ENCODE measurements around the gene OR1J2. TPM values are rescaled to one million over a fixed set of nuclear protein-coding genes. Genes with fewer than 3 reads are reported as not detected.

OR1J2 gene, protein sequence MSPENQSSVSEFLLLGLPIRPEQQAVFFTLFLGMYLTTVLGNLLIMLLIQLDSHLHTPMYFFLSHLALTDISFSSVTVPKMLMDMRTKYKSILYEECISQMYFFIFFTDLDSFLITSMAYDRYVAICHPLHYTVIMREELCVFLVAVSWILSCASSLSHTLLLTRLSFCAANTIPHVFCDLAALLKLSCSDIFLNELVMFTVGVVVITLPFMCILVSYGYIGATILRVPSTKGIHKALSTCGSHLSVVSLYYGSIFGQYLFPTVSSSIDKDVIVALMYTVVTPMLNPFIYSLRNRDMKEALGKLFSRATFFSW
- total RNA-seq, result not detected in 2 replicates

DNA sequence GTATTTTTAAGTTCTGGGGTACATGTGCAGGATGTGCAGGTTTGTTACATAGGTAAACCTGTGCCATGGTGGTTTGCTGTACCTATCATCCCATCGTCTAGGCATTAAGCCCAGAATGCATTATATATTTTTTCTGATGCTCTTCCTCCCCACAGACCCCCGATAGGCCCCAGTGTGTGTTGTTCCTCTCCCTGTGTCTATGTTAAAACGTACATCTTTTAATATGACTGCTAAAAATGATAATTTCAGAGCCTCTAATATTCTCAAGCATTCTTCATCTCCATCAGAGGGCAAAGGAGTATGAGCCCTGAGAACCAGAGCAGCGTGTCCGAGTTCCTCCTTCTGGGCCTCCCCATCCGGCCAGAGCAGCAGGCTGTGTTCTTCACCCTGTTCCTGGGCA is at the start of gene OR1J2:
Gene OR1J2, plus strand, starts transcription at position 301 of the 400 bp plus-strand sequence. Its CDS starts 0 bp downstream, at position 301.

DNA sequence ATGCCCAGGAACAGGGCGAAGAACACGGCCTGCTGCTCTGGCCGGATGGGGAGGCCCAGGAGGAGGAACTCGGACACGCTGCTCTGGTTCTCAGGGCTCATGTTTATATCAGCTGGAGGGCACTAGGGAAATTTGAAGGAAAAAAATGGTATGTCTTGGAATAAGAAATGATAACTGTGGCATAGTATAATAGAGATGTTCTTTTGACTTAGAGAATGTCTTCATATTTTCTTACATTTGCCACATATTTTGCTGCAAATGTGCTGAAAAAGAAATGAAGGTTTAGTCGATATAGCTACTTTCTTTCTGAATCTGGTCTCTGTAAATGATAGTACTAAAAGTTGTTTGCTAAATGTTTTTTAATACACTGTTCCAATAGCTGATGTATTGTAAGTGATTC is 32.8 kb upstream of the OR1J2 start, which contains the start of gene OR1J1:
Gene OR1J1, minus strand, starts transcription at position 101 of the 400 bp plus-strand sequence. Its CDS starts 0 bp downstream, at position 101.

DNA sequence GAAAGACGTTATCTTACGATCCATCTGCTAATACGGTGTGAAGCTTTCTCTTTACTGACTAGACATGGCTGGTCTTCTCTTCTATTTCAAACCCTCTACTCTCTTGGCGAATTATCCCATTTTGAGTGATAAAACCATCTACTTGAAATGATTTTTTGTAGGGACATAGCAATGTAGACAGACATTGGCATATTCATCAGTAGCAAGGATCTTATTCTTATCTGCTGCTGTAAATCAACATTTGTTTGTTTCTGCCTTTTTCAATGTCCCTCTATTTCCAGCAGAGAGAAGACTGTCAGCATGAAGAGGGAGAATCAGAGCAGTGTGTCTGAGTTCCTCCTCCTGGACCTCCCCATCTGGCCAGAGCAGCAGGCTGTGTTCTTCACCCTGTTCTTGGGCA is 8.2 kb downstream of the OR1J2 start, which contains the start of gene OR1J4:
Gene OR1J4, plus strand, starts transcription at position 301 of the 400 bp plus-strand sequence. Its CDS starts 0 bp downstream, at position 301.

DNA sequence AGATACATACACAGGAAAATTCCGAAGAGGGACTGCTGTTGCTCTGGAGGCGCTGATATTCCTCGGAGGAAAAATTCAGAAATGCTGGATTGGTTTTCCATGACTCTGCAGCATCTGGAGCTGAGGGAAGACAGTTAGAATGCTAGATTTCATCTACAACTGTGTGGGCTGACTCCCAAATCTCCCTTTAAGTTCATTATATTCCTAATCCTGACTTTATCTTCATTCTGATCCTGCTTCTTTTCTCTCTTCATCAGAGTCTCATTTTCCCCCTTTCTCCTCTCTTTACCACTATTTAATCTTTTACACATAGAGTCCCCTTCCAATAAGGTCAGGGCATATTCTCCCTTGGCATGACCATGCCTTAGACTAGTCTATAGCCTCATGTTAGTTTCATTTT is 16.6 kb downstream of the OR1J2 start, which contains the start of gene OR1N1:
Gene OR1N1, minus strand, starts transcription at position 101 of the 400 bp plus-strand sequence. Its CDS starts 0 bp downstream, at position 101.

DNA sequence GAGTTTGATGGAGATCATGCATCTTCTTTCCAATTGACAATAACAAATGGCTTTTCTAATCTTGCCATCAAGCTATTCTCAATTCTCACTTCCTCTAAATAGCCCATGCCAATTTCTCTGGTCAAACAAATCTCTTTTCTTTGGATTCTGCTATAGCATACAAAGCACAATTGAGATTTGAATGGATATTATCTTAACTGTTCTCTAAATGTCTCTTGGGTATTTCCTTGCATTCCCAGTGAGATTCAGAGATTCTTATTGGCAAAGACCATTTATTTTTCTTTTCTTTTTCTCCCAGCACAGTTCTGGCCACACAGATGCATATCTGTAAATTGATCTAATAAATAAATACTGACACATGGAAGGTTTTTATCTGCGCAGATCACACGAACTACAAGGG is 42.2 kb downstream of the OR1J2 start, which contains the start of gene OR1N2:
Gene OR1N2, plus strand, starts transcription at position 301 of the 400 bp plus-strand sequence. CDS start 100 bp downstream, outside the sequence.

Other genes starting within 250 kb of the OR1J2 start
- 6.2 and 9.0 TPM in 2 replicates for gene RBM18, start 246.0 kb upstream of the OR1J2 start, total RNA-seq
- gene MRRF, start 245.9 kb upstream of the OR1J2 start, total RNA-seq, result 24.7 and 31.3 TPM in 2 replicates
- 0.16 and 1.4 TPM in 2 replicates for gene PTGS1, start 139.8 kb upstream of the OR1J2 start, total RNA-seq
- gene OR1J1, start 32.9 kb upstream of the OR1J2 start, total RNA-seq, result not detected in 2 replicates
- not detected in 2 replicates for gene OR1J4, start 8.3 kb downstream of the OR1J2 start, total RNA-seq
- not detected in 2 replicates for gene OR1N1, start 16.5 kb downstream of the OR1J2 start, total RNA-seq
- gene OR1N2, start 42.3 kb downstream of the OR1J2 start, total RNA-seq, result not detected in 2 replicates
- gene OR1L8, start 72.6 kb downstream of the OR1J2 start, total RNA-seq, result not detected in 2 replicates
- not detected in 2 replicates for gene OR1Q1, start 103.9 kb downstream of the OR1J2 start, total RNA-seq
- gene OR1B1, start 146.8 kb downstream of the OR1J2 start, total RNA-seq, result not detected in 2 replicates
- gene OR1L1, start 150.9 kb downstream of the OR1J2 start, total RNA-seq, result not detected in 2 replicates
- not detected in 2 replicates for gene OR1L3, start 164.3 kb downstream of the OR1J2 start, total RNA-seq
- not detected in 2 replicates for gene OR1L4, start 213.2 kb downstream of the OR1J2 start, total RNA-seq
- gene OR1L6, start 231.5 kb downstream of the OR1J2 start, total RNA-seq, result not detected in 2 replicates